CD4-positive, alpha-beta T cell (primary cell): ENCODE measurements around the gene CREBL2. TPM values are rescaled to one million over a fixed set of nuclear protein-coding genes. Genes with fewer than 3 reads are reported as not detected.
"Not testable (repeated sequence)": the region's sequence is repeated elsewhere in the genome, so short reads cannot be mapped to it uniquely, and the experiment has no call there.

Experiments used
- ATAC-seq: fragments of 200-7000 bp; cut with Tn5 transposase; one replicate; pipeline ENCODE4 v1.10.0; 2022; ENCODE audit warnings: mild to moderate bottlenecking; ENCODE audit not compliant: poor library complexity
- CTCF ChIA-PET: fragments of 350-600 bp; sonication (Branson Sonifier 250); formaldehyde crosslinking; loops from one replicate; lab custom pipeline; 2021; ENCODE audit warnings: antibody characterized with exemption, inconsistent platforms; lab: Charles Lee
- POLR2A ChIA-PET: fragments of 350-600 bp; sonication (Branson Sonifier 250); formaldehyde crosslinking; loops from one replicate; lab custom pipeline; 2021; ENCODE audit warnings: antibody characterized with exemption, inconsistent platforms; lab: Charles Lee
- DNase-seq, 14 experiments: peaks; one replicate each; pipeline ENCODE4 v3.0.0-alpha.2; 2013 to 2020; ENCODE audit warnings: mixed read lengths in 2 of 14
- H3K27ac ChIP-seq, 2 donors: one replicate each; pipeline versions ENCODE4 v1.5.1 to v1.7.0; 2013; ENCODE audit warnings: low read length in 2 of 2, low read depth in 1 of 2, mild to moderate bottlenecking in 1 of 2
- H3K27me3 ChIP-seq, 2 experiments: 1 replicate in 1 of 2; 2 replicates in 1 of 2; pipeline versions ENCODE4 v1.6.1 to v1.7.0; 2013; ENCODE audit warnings: low read length in 2 of 2, control low read depth in 1 of 2, mild to moderate bottlenecking in 1 of 2, moderate library complexity in 1 of 2; ENCODE audit not compliant: insufficient read depth in 2 of 2, control insufficient read depth in 1 of 2
- H3K36me3 ChIP-seq: one replicate; pipeline ENCODE4 v1.6.1; 2013; ENCODE audit warnings: low read length, control low read depth; ENCODE audit not compliant: insufficient read depth
- H3K4me1 ChIP-seq: one replicate; pipeline ENCODE4 v1.6.1; 2013; ENCODE audit warnings: low read length, control low read depth; ENCODE audit not compliant: insufficient read depth
- H3K4me3 ChIP-seq: one replicate; pipeline ENCODE4 v1.5.1; 2013; ENCODE audit warnings: mild to moderate bottlenecking, low read length, moderate library complexity
- H3K9me3 ChIP-seq, 2 experiments: 1 replicate in 1 of 2; 2 replicates in 1 of 2; pipeline versions ENCODE4 v1.6.1 to v1.7.0; 2013; ENCODE audit warnings: low read length in 2 of 2, mild to moderate bottlenecking in 2 of 2, control low read depth in 1 of 2, moderate library complexity in 1 of 2; ENCODE audit not compliant: control insufficient read depth in 1 of 2, insufficient read depth in 1 of 2
- H3K27ac Mint-ChIP-seq: one replicate; pipeline ENCODE4 v1.8.0; 2020; ENCODE audit warnings: mixed read lengths
- H3K27me3 Mint-ChIP-seq: one replicate; pipeline ENCODE4 v1.8.0; 2021; ENCODE audit warnings: mixed read lengths
- H3K36me3 Mint-ChIP-seq: one replicate; pipeline ENCODE4 v1.8.0; 2021; ENCODE audit warnings: low read depth, mixed read lengths
- H3K4me1 Mint-ChIP-seq: one replicate; pipeline ENCODE4 v1.8.0; 2021; ENCODE audit warnings: low read depth, mixed read lengths
- H3K4me3 Mint-ChIP-seq: one replicate; pipeline ENCODE4 v1.8.0; 2020; ENCODE audit warnings: mild to moderate bottlenecking, mixed read lengths
- H3K9me3 Mint-ChIP-seq: one replicate; pipeline ENCODE4 v1.8.0; 2020; ENCODE audit warnings: mixed read lengths
- intact Hi-C, 2 experiments: fragments of 100-400 bp; cut with DNase I in 1 of 2; cut with micrococcal nuclease in 1 of 2; formaldehyde crosslinking; loops; one replicate each; pipeline versions ENCODE4 v1.15.1 to v1.9.0; 2023 to 2025; cut with DNase I, micrococcal nuclease
- total RNA-seq, 174 experiments: library from RNA in 2 of 174; stranded (reverse) in 2 of 174; gene quantifications; one replicate each; pipeline ENCODE4 v1.2.3 and lab custom pipeline; 2021 to 2026
- TF ChIP-seq, protein P1 (sequence below): fragments of 200-600 bp; IDR thresholded peaks from one replicate; pipeline ENCODE4 v1.8.0; 2022; ENCODE audit warnings: antibody characterized with exemption, mild to moderate bottlenecking

CREBL2 gene
- total RNA-seq, 2 experiments from 2014 or later: 9.5 to 12.6 TPM

DNA sequence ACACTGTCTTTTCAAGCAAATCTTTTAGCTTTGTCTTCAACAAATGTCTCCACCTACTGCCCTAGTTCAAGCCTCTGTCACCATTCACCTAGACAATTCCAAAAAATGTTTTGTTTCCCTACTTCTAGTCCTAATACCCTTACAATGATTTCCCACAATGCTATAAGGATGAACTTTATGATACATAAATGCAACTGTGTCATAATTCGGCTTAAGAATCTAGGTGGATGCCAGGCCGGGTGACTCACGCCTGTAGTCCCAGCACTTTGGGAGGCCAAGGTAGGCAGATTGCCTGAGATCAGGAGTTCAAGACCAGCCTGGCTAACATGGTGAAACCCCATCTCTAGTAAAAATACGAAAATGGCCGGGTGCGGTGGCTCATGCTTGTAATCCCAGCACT is 20.7 kb upstream of the CREBL2 start:
- Mint-ChIP-seq H3K4me1 (no peaks in the 10 kb centered on the region), H3K27me3 (no peaks in the 10 kb centered on the region), H3K27ac (no peak overlapping the region), H3K4me3 (no peak overlapping the region), H3K36me3 (no peaks in the 10 kb centered on the region), H3K9me3 (no peaks in the 10 kb centered on the region)
- DNase-seq (no peak), ATAC-seq (no peak)
- Histone ChIP-seq H3K4me3 (no peak overlapping the region), H3K36me3 (no peaks in the 10 kb centered on the region), H3K4me1 (no peaks in the 10 kb centered on the region), H3K27me3 (no peaks in the 10 kb centered on the region), H3K9me3 (no peaks in the 10 kb centered on the region), H3K27ac (no peak overlapping the region)
- POLR2A ChIA-PET: no interaction called here
- CTCF ChIA-PET: no interaction called here
- intact Hi-C loops: no loop called here
- TF ChIP-seq, protein P1, sequence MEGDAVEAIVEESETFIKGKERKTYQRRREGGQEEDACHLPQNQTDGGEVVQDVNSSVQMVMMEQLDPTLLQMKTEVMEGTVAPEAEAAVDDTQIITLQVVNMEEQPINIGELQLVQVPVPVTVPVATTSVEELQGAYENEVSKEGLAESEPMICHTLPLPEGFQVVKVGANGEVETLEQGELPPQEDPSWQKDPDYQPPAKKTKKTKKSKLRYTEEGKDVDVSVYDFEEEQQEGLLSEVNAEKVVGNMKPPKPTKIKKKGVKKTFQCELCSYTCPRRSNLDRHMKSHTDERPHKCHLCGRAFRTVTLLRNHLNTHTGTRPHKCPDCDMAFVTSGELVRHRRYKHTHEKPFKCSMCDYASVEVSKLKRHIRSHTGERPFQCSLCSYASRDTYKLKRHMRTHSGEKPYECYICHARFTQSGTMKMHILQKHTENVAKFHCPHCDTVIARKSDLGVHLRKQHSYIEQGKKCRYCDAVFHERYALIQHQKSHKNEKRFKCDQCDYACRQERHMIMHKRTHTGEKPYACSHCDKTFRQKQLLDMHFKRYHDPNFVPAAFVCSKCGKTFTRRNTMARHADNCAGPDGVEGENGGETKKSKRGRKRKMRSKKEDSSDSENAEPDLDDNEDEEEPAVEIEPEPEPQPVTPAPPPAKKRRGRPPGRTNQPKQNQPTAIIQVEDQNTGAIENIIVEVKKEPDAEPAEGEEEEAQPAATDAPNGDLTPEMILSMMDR: no peak

DNA sequence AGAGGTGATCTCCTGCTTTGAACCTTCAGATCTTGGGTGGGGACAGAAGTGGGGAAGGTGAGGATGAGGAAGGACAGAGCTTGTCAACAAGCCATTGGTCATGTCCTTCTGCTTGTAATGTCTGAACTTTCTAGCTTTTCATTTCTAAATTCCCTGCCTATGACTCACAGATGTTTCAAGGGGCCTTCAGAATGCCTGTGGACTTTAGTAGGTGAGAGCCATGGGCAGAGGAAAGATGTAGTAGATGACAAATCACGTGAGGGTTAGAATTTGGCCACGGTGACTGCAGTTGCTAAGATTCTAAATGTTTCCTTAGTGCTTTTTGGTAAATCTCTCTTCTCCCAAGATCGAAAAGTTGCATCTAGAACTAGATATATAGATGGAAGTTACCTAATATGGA is 18.7 kb upstream of the CREBL2 start:
- Mint-ChIP-seq H3K27ac (no peak overlapping the region), H3K4me3 (no peak overlapping the region), H3K36me3 (no peaks in the 10 kb centered on the region), H3K9me3 (no peaks in the 10 kb centered on the region), H3K27me3 (no peaks in the 10 kb centered on the region), H3K4me1 (no peaks in the 10 kb centered on the region)
- intact Hi-C loops: no loop called here
- no peaks in the 10 kb centered on the region for H3K9me3 ChIP-seq
- H3K4me1 ChIP-seq: no peaks in the 10 kb centered on the region
- TF ChIP-seq, protein P1: no peak
- ChIA-PET POLR2A (interaction anchor here (0.7 to 1.4 kb wide), 2 partner anchors 9 to 30 kb away, joined by 3 to 5 read pairs; partner anchors contain the start of gene DUSP16), CTCF (no interaction called here)
- H3K27ac ChIP-seq: no peak overlapping the region
- ATAC-seq (no peak), DNase-seq (no peak)
- no peak overlapping the region for H3K4me3 ChIP-seq
- no peaks in the 10 kb centered on the region for H3K27me3 ChIP-seq
- H3K36me3 ChIP-seq: no peaks in the 10 kb centered on the region

DNA sequence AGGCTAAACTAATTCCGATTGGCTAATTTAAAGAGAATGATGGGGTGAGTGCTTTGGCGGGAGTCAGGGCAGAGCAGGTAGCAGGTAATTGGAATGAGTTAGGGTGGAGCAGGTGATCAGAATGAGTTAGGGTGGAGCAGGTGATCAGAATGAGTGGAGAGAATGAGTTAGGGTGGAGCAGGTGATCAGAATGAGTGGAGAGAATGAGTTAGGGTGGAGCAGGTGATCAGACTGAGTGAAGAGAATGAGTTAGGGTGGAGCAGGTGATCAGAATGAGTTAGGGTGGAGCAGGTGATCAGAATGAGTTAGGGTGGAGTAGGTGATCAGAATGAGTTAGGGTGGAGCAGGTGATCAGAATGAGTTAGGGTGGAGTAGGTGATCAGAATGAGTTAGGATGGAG is 15.7 kb upstream of the CREBL2 start:
- CTCF ChIA-PET, H3K4me3 Mint-ChIP-seq, H3K36me3 ChIP-seq, H3K36me3 Mint-ChIP-seq, H3K9me3 Mint-ChIP-seq, DNase-seq, H3K27me3 ChIP-seq, ATAC-seq, H3K27me3 Mint-ChIP-seq, intact Hi-C loops, H3K27ac Mint-ChIP-seq, H3K4me1 ChIP-seq, POLR2A ChIA-PET, H3K9me3 ChIP-seq, H3K27ac ChIP-seq, H3K4me3 ChIP-seq, H3K4me1 Mint-ChIP-seq: not testable (repeated sequence)

DNA sequence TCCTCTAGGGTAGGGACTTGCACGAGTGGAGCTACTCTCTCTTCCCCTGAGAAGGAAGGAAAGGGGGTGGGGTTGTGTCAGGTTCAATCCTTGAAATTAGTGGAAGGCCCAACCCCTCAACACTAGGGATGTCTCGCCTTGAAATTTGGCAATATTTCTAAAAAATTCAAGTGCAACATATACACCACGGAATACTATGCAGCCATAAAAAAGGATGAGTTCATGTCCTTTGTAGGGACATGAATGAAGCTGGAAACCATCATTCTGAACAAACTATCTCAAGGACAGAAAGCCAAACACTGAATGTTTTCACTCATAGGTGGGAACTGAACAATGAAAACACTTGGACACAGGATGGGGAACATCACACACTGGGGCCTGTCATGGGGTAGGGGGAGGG is 15.1 kb upstream of the CREBL2 start:
- H3K27me3 Mint-ChIP-seq, ATAC-seq, H3K36me3 ChIP-seq, H3K4me3 Mint-ChIP-seq, H3K9me3 ChIP-seq, H3K4me1 Mint-ChIP-seq, H3K36me3 Mint-ChIP-seq, CTCF ChIA-PET, intact Hi-C loops, H3K4me3 ChIP-seq, H3K27me3 ChIP-seq, H3K9me3 Mint-ChIP-seq, POLR2A ChIA-PET, H3K4me1 ChIP-seq, H3K27ac ChIP-seq, H3K27ac Mint-ChIP-seq, DNase-seq: not testable (repeated sequence)
